HUES64 (cell line): ENCODE measurements around the gene KRCC1.

Source experiments
- H3K27ac ChIP-seq: 2 replicates; pipeline ENCODE4 v1.7.0; 2013; ENCODE audit warnings: low read depth, low read length, inconsistent platforms
- H3K27me3 ChIP-seq: 2 replicates; pipeline ENCODE4 v1.6.1; 2013; ENCODE audit warnings: mild to moderate bottlenecking, low read length; ENCODE audit not compliant: insufficient read depth
- H3K36me3 ChIP-seq: 2 replicates; pipeline ENCODE4 v1.6.1; 2013; ENCODE audit warnings: mild to moderate bottlenecking, low read length; ENCODE audit not compliant: insufficient read depth
- H3K4me1 ChIP-seq: 2 replicates; pipeline ENCODE4 v1.6.1; 2013; ENCODE audit warnings: mild to moderate bottlenecking, low read length, moderate library complexity; ENCODE audit not compliant: insufficient read depth
- H3K4me3 ChIP-seq: 2 replicates; pipeline ENCODE4 v1.5.1; 2013; ENCODE audit warnings: mild to moderate bottlenecking, low read length, moderate library complexity
- H3K9ac ChIP-seq: 2 replicates; pipeline ENCODE4 v1.6.1; 2013; ENCODE audit warnings: mild to moderate bottlenecking, low read depth, low read length
- H3K9me3 ChIP-seq: 2 replicates; pipeline ENCODE4 v1.6.1; 2013; ENCODE audit warnings: low read depth, low read length; ENCODE audit not compliant: insufficient read depth
- WGBS: fragments of 150-250, 120-280 bp; methylation state at CpG from one replicate; pipeline ENCODE4 v1.1.7; 2013; ENCODE audit warnings: missing lambda C conversion rate; 5-methylcytosine and 5-hydroxymethylcytosine counted together

The KRCC1 gene

DNA sequence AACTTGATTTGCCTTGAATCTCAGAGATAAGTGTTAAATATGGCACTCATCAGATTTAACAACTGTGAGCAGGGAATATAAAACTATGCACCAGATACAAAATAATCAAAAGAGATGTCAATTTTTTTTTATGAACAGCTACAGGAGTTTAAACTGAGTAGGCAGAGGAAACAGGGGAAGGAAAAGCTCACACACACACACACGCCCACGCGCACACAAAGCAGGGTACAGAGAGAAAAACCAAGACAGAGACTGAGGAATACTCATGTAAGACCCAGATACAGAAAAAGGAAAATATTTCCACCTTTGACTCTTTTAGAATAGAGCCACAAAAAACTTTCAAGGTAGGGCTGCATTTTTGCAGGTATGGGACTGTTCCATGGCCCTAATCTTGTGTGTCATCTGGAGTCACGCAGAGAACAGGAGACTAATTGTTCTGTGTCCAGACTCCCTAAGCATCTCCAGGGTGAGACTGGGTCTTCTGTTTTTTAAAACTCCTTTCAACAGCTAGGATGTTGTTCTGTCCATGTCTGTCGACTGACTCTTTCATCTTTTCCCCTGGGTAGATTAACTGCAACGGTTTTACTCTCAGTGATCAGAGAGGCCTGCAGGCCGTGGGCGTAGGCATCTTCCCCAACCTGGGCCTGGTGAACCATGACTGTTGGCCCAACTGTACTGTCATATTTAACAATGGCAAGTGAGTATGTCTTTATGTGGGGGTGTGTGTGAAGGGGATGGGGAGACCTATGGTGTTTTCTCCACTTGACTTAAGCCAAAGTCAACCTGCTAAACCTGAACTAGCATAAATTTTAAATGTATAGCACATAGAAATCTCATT, 35.1 kb upstream of the KRCC1 start:
- 90% methylated on average over 7 of the region's 8 CpGs for WGBS
- Histone ChIP-seq H3K9me3 (no peaks in the 10 kb centered on the region), H3K4me3 (no peak overlapping the region), H3K9ac (no peak overlapping the region), H3K27ac (no peak overlapping the region), H3K4me1 (peaks cover 6% of the 10 kb centered on the region; the same call in 1 of the 2 replicates), H3K27me3 (no peaks in the 10 kb centered on the region), H3K36me3 (no peaks in the 10 kb centered on the region)

DNA sequence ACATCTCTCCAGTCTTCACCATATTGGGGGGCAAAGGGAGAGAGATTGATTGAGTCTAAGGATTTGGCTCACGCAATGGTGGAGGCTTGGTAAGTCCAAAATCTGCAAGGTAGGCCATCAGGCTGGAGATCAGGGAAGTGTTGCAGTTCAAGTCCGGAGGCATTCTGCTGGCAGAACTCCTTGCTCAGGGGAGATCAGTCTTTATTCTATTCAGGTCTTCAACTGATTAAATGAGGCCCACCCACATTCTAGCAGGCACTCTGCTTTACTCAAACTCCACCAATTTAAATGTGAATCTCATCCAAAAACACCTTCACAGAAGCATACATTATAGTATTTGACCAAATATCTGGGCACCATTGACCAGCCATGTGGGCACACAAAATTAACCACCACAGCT, 33.4 kb upstream of the KRCC1 start:
- Histone ChIP-seq H3K9me3 (no peaks in the 10 kb centered on the region), H3K27me3 (no peaks in the 10 kb centered on the region), H3K9ac (no peak overlapping the region), H3K27ac (no peak overlapping the region), H3K4me1 (no peaks in the 10 kb centered on the region; the same call in 1 of the 2 replicates), H3K36me3 (no peaks in the 10 kb centered on the region), H3K4me3 (no peak overlapping the region)
- 97% methylated on average over 2 of the region's 2 CpGs for WGBS

GRCh38 chr2:88087763-88088162, 32.2 kb upstream of the KRCC1 start:
- H3K4me3 ChIP-seq, result no peak overlapping the region
- no peaks in the 10 kb centered on the region for H3K9me3 ChIP-seq
- H3K9ac ChIP-seq, result no peak overlapping the region
- H3K36me3 ChIP-seq, result no peaks in the 10 kb centered on the region
- 91% methylated on average over 17 of the region's 17 CpGs for WGBS
- no peak overlapping the region for H3K27ac ChIP-seq
- H3K4me1 ChIP-seq, result peaks cover 5% of the 10 kb centered on the region
- no peaks in the 10 kb centered on the region for H3K27me3 ChIP-seq

- H3K9me3 ChIP-seq, result no peaks in the 10 kb centered on the region
- WGBS, result 94% methylated on average over 2 of the region's 2 CpGs
- H3K36me3 ChIP-seq, result no peaks in the 10 kb centered on the region
- no peak overlapping the region for H3K9ac ChIP-seq
- no peak overlapping the region for H3K27ac ChIP-seq
- no peaks in the 10 kb centered on the region for H3K27me3 ChIP-seq
- H3K4me1 ChIP-seq, result peaks cover 10% of the 10 kb centered on the region
- H3K4me3 ChIP-seq, result no peak overlapping the region
These were observed 31.5 kb upstream of the KRCC1 start for GRCh38 chr2:88087073-88087472.

GRCh38 chr2:88086401-88086800, 30.8 kb upstream of the KRCC1 start:
- WGBS, result 95% methylated on average over 8 of the region's 9 CpGs
- no peaks in the 10 kb centered on the region for H3K9me3 ChIP-seq
- H3K4me1 ChIP-seq, result peaks cover 10% of the 10 kb centered on the region
- no peak overlapping the region for H3K9ac ChIP-seq
- no peaks in the 10 kb centered on the region for H3K36me3 ChIP-seq
- no peak overlapping the region for H3K4me3 ChIP-seq
- H3K27me3 ChIP-seq, result no peaks in the 10 kb centered on the region
- no peak overlapping the region for H3K27ac ChIP-seq

GRCh38 chr2:88085602-88086001, 30.0 kb upstream of the KRCC1 start:
- Histone ChIP-seq H3K27ac (no peak overlapping the region), H3K9me3 (no peaks in the 10 kb centered on the region), H3K36me3 (no peaks in the 10 kb centered on the region), H3K9ac (no peak overlapping the region), H3K4me1 (peaks cover 10% of the 10 kb centered on the region), H3K4me3 (no peak overlapping the region), H3K27me3 (no peaks in the 10 kb centered on the region)
- 91% methylated on average over 5 of the region's 5 CpGs for WGBS

GRCh38 chr2:88085099-88085498, 29.5 kb upstream of the KRCC1 start:
- no peaks in the 10 kb centered on the region for H3K36me3 ChIP-seq
- no peak overlapping the region for H3K9ac ChIP-seq
- no peak overlapping the region for H3K27ac ChIP-seq
- H3K9me3 ChIP-seq, result no peaks in the 10 kb centered on the region
- 93% methylated on average over 2 of the region's 2 CpGs for WGBS
- no peaks in the 10 kb centered on the region for H3K27me3 ChIP-seq
- peaks cover 10% of the 10 kb centered on the region for H3K4me1 ChIP-seq
- no peak overlapping the region for H3K4me3 ChIP-seq

DNA sequence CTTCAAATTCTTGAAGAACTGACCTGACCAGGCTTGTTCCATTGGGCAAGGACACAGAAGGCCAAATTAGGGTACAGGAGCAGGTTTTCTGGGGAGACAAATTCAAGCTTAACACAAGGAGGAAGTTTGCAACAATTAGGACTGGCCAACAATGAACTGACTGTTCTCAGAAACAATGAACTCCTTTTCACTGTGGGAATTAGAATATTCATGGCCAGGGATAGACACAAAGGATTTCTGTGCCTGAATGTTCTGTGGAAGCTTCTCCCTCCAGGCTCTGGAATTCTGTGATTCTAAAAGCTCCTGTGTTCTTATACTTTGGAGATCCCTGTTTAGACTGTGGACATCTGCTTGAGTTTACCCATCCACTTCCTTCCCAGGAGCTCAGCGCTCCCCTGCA, 27.2 kb upstream of the KRCC1 start:
- H3K9me3 ChIP-seq, result no peaks in the 10 kb centered on the region
- H3K27ac ChIP-seq, result peak overlapping the region; percentile 51; the same call in 1 of the 2 replicates
- H3K4me3 ChIP-seq, result no peak overlapping the region
- no peak overlapping the region for H3K9ac ChIP-seq
- no peaks in the 10 kb centered on the region for H3K36me3 ChIP-seq
- no peaks in the 10 kb centered on the region for H3K27me3 ChIP-seq
- peaks cover 10% of the 10 kb centered on the region for H3K4me1 ChIP-seq
- 78% methylated on average over 1 of the region's 1 CpG for whole genome bisulfite sequencing

GRCh38 chr2:88081924-88082608, 26.5 kb upstream of the KRCC1 start:
- no peaks in the 10 kb centered on the region for H3K36me3 ChIP-seq
- peaks cover 10% of the 10 kb centered on the region for H3K4me1 ChIP-seq
- 90% methylated on average over 4 of the region's 4 CpGs for WGBS
- H3K4me3 ChIP-seq, result no peak overlapping the region
- no peak overlapping the region for H3K9ac ChIP-seq
- H3K9me3 ChIP-seq, result no peaks in the 10 kb centered on the region
- H3K27ac ChIP-seq, result peak overlapping the region; percentile 50; the same call in 1 of the 2 replicates
- H3K27me3 ChIP-seq, result no peaks in the 10 kb centered on the region

DNA sequence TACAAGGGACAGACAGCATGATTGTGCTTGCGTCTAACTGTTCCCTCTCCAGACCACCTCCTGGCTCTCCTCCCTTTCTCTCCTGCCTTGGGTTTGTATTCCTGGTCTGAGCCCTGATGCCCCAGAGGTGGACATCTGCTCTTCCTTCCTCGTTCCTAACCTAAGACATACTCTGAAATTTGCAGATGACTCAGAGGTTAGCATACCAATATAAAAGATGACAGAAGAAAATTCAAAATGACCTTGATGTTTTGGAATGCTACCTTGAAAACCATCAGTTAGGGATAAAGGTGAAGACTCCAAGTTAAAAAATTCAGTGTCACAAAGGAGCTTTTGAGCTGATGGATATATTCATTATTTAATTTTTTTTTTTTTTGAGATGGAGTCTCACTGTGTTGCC, 25.0 kb upstream of the KRCC1 start:
- Histone ChIP-seq H3K9ac (no peak overlapping the region), H3K4me1 (peaks cover 10% of the 10 kb centered on the region)
- WGBS, result 90% methylated on average over 2 of the region's 2 CpGs

GRCh38 chr2:88078643-88079172, 23.1 kb upstream of the KRCC1 start:
- no peak overlapping the region for H3K4me3 ChIP-seq
- no peak overlapping the region for H3K27ac ChIP-seq
- no peaks in the 10 kb centered on the region for H3K36me3 ChIP-seq
- peaks cover 10% of the 10 kb centered on the region for H3K4me1 ChIP-seq
- no peaks in the 10 kb centered on the region; the same call in 1 of the 2 replicates for H3K9me3 ChIP-seq
- H3K27me3 ChIP-seq, result no peaks in the 10 kb centered on the region
- 71% methylated on average over 3 of the region's 3 CpGs for WGBS
- H3K9ac ChIP-seq, result no peak overlapping the region

More for the DNA sequence above, 25.0 kb upstream of the KRCC1 start:
- Histone ChIP-seq H3K27ac (no peak overlapping the region), H3K27me3 (no peaks in the 10 kb centered on the region), H3K4me3 (no peak overlapping the region), H3K36me3 (no peaks in the 10 kb centered on the region), H3K9me3 (no peaks in the 10 kb centered on the region)
